K562 (cell line): ENCODE results near the gene NPEPL1. TPM values are rescaled to one million over a fixed set of nuclear protein-coding genes. Genes with fewer than 3 reads are reported as not detected.

Source experiments
- ATF1 ChIP-seq, 2 experiments: fragments of 450-650 bp in 1 of 2; IDR thresholded peaks; 2 replicates each; pipeline ENCODE4 v1.6.1; 2016; ENCODE audit warnings: missing compliant biosample characterization in 1 of 2, missing genetic modification characterization in 1 of 2
- CTCF ChIP-seq, 3 experiments: IDR thresholded peaks in 2 of 3; conservative IDR thresholded peaks in 1 of 3; 2 replicates each; pipeline ENCODE4 v1.5.1; 2011 to 2012; ENCODE audit warnings: low read length in 3 of 3, mild to moderate bottlenecking in 3 of 3, control low read depth in 2 of 3, improper control_type of control experiment in 1 of 3, inconsistent platforms in 1 of 3, low read depth in 1 of 3, mixed read lengths in 1 of 3, moderate library complexity in 1 of 3; ENCODE audit not compliant: insufficient read depth in 2 of 3
- DEAF1 ChIP-seq: fragments of 450-650 bp; formaldehyde crosslinking; IDR thresholded peaks from 2 replicates; pipeline ENCODE4 v1.4.0; 2020; ENCODE audit warnings: mild to moderate bottlenecking, moderate library complexity
- ELF2 ChIP-seq: fragments of 250-450 bp; sonication (Bioruptor Pico); IDR thresholded peaks from 2 replicates; pipeline ENCODE4 v1.5.0; 2021; ENCODE audit warnings: mild to moderate bottlenecking
- FOXK2 ChIP-seq, 2 experiments: fragments of 450-650 bp; IDR thresholded peaks in 1 of 2; conservative IDR thresholded peaks in 1 of 2; 2 replicates each; pipeline ENCODE4 v1.6.1; 2016; ENCODE audit warnings: low read depth in 2 of 2, mild to moderate bottlenecking in 1 of 2
- HNRNPL ChIP-seq: fragments of 200-400 bp; formaldehyde crosslinking; IDR thresholded peaks from 2 replicates; pipeline ENCODE4 v1.6.1; 2017; ENCODE audit warnings: low read depth, mild to moderate bottlenecking, low read length
- KDM5B ChIP-seq: fragments of 200-600 bp; sonication (generic); IDR thresholded peaks from 2 replicates; pipeline ENCODE4 v1.6.1; 2012; ENCODE audit warnings: low read depth, mild to moderate bottlenecking, moderate library complexity, low read length, control low read depth, inconsistent platforms; ENCODE audit not compliant: insufficient replicate concordance
- NCOA6 ChIP-seq: fragments of 450-650 bp; IDR thresholded peaks from 2 replicates; pipeline ENCODE4 v1.6.1; 2017; ENCODE audit warnings: mild to moderate bottlenecking
- POLR2AphosphoS5 ChIP-seq: IDR thresholded peaks from 2 replicates; pipeline ENCODE4 v1.6.1; 2011; ENCODE audit warnings: mild to moderate bottlenecking, low read depth, low read length, moderate library complexity; ENCODE audit not compliant: control insufficient read depth, insufficient read depth
- SIN3A ChIP-seq, 2 experiments: fragments of 150-350 bp in 1 of 2; IDR thresholded peaks; 2 replicates each; pipeline ENCODE4 v1.6.1; 2011 to 2016; ENCODE audit warnings: borderline replicate concordance in 2 of 2, low read depth in 2 of 2, low read length in 2 of 2, mild to moderate bottlenecking in 2 of 2, moderate library complexity in 2 of 2; ENCODE audit not compliant: control insufficient read depth in 1 of 2
- SPI1 ChIP-seq: IDR thresholded peaks from 2 replicates; pipeline ENCODE4 v1.6.1; 2011; ENCODE audit warnings: low read depth, low read length, control low read depth, borderline replicate concordance
- UBTF ChIP-seq, 2 experiments: IDR thresholded peaks; 2 replicates each; pipeline ENCODE4 v1.6.1; 2012; ENCODE audit warnings: improper control_type of control experiment in 2 of 2, low read depth in 2 of 2, low read length in 2 of 2, borderline replicate concordance in 1 of 2
- ZBTB12 ChIP-seq: fragments of 250-450 bp; sonication (Bioruptor Pico); IDR thresholded peaks from 2 replicates; pipeline ENCODE4 v1.4.0; 2020
- ZNF12 ChIP-seq: sonication (generic); formaldehyde crosslinking; IDR thresholded peaks from 2 replicates; pipeline ENCODE4 v1.4.0; 2020; ENCODE audit warnings: mild to moderate bottlenecking, missing genetic modification reagents
- ZNF316 ChIP-seq: fragments of 450-650 bp; IDR thresholded peaks from 2 replicates; pipeline ENCODE4 v1.6.1; 2016
- ZNF384 ChIP-seq: IDR thresholded peaks from 2 replicates; pipeline ENCODE4 v1.6.1; 2012; ENCODE audit warnings: low read depth, low read length, improper control_type of control experiment
- polyA plus RNA-seq, 8 experiments: library from polyadenylated mRNA; depleted of rRNA in 4 of 8; stranded (reverse) in 5 of 8; unstranded in 3 of 8; fragments of >200 nt; fragmentation: Nextera tagmentation in 2 of 8; fragmentation: Illumina TruSeq in 1 of 8; extraction: Ambion mirVana in 2 of 8; extraction: Trizol in 1 of 8; gene quantifications; 2 replicates each; pipeline versions ENCODE4 v1.2.1 to v1.2.3, GENCODE V29; 2011 to 2014; ENCODE audit warnings: inconsistent platforms in 1 of 8, missing spikeins in 1 of 8
- total RNA-seq, 7 experiments: library from RNA; depleted of rRNA in 6 of 7; stranded (reverse); fragments of >200 nt in 6 of 7; fragmentation: Illumina TruSeq in 2 of 7; extraction: Trizol in 2 of 7; gene quantifications; 2 replicates each; pipeline versions ENCODE4 v1.2.1 to v1.2.3, GENCODE V29; 2011 to 2021; ENCODE audit warnings: low replicate concordance in 1 of 7
- TF ChIP-seq, protein P1 (sequence below), 2 experiments: fragments of 450-650 bp; conservative IDR thresholded peaks; 2 replicates each; pipeline ENCODE4 v1.6.1; 2017; ENCODE audit warnings: mild to moderate bottlenecking in 2 of 2, moderate library complexity in 2 of 2

Gene NPEPL1
- total and polyA plus RNA-seq, 9 of the 15 experiments (the other 6 are each of a cell fraction or from before 2014, with no cell fraction given): 0.04 to 5.6 (median 0.94) TPM

GRCh38 chr20:58651946-58652605 lies 40.5 kb upstream of the NPEPL1 start (continued):
- TF ChIP-seq ZNF12 (CRISPR knock-in tag) (0 out of 2 replicates have a peak, but pooled peaks have one; percentile 3), KDM5B (peak; percentile 32), NCOA6 (no peak), SIN3A (IDR thresholded peaks at IDR 0.05; ENCODE audit: borderline replicate concordance in 2 of 2, control insufficient read depth in 1 of 2, low read depth in 2 of 2, low read length in 2 of 2) (peak; percentile 39 to 73; a peak in 1 of 4 replicates), ZBTB12 (CRISPR knock-in tag) (0 out of 2 replicates have a peak, but pooled peaks have one; percentile 50), ATF1 (CRISPR knock-in tag; IDR thresholded peaks at IDR 0.05) (no peak; the same call in 1 of the 2 replicates), ATF1 (tag; IDR thresholded peaks at IDR 0.05) (peak; percentile 89), HNRNPL (no peak), CTCF (IDR thresholded peaks at IDR 0.05 in 2 of 3, conservative IDR thresholded peaks at IDR 0.05 in 1 of 3; ENCODE audit: insufficient read depth in 2 of 3, low read depth in 1 of 3, low read length in 3 of 3) (peak in 1 of 3 experiments; percentile 3; a peak in 1 of 6 replicates), POLR2AphosphoS5 (peak; percentile 38; the same call in 1 of the 2 replicates), ZNF384 (no peak), ELF2 (CRISPR knock-in tag) (0 out of 2 replicates have a peak, but pooled peaks have one; percentile 52), DEAF1 (CRISPR knock-in tag) (no peak), ZNF316 (no peak), SPI1 (peak; percentile 47; the same call in 1 of the 2 replicates), UBTF (IDR thresholded peaks at IDR 0.05; ENCODE audit: borderline replicate concordance in 1 of 2, low read depth in 2 of 2, low read length in 2 of 2) (peak in 1 of 2 experiments; percentile 27; a peak in 1 of 4 replicates), FOXK2 (conservative IDR thresholded peaks at IDR 0.05 in 1 of 2, IDR thresholded peaks at IDR 0.05 in 1 of 2; ENCODE audit: low read depth in 2 of 2) (peak in 1 of 2 experiments; percentile 53; a peak in 2 of 4 replicates)
- TF ChIP-seq, protein P1, sequence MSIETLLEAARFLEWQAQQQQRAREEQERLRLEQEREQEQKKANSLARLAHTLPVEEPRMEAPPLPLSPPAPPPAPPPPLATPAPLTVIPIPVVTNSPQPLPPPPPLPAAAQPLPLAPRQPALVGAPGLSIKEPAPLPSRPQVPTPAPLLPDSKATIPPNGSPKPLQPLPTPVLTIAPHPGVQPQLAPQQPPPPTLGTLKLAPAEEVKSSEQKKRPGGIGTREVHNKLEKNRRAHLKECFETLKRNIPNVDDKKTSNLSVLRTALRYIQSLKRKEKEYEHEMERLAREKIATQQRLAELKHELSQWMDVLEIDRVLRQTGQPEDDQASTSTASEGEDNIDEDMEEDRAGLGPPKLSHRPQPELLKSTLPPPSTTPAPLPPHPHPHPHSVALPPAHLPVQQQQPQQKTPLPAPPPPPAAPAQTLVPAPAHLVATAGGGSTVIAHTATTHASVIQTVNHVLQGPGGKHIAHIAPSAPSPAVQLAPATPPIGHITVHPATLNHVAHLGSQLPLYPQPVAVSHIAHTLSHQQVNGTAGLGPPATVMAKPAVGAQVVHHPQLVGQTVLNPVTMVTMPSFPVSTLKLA (conservative IDR thresholded peaks at IDR 0.05): peak in 1 of 2 experiments; percentile 56; a peak in 2 of 4 replicates
